ENCODE data around the gene CDC20.

- TF ChIP-seq, protein P1, sequence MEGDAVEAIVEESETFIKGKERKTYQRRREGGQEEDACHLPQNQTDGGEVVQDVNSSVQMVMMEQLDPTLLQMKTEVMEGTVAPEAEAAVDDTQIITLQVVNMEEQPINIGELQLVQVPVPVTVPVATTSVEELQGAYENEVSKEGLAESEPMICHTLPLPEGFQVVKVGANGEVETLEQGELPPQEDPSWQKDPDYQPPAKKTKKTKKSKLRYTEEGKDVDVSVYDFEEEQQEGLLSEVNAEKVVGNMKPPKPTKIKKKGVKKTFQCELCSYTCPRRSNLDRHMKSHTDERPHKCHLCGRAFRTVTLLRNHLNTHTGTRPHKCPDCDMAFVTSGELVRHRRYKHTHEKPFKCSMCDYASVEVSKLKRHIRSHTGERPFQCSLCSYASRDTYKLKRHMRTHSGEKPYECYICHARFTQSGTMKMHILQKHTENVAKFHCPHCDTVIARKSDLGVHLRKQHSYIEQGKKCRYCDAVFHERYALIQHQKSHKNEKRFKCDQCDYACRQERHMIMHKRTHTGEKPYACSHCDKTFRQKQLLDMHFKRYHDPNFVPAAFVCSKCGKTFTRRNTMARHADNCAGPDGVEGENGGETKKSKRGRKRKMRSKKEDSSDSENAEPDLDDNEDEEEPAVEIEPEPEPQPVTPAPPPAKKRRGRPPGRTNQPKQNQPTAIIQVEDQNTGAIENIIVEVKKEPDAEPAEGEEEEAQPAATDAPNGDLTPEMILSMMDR (IDR thresholded peaks at IDR 0.05): no peak
- TF ChIP-seq EZH2 (IDR thresholded peaks at IDR 0.05) (no peak), EZH2phosphoT487 (IDR thresholded peaks at IDR 0.05) (no peak)
Observed at GRCh38 chr1:43359696-43360095, 915 bp downstream of the CDC20 start.
